ENCODE measurements around the gene ATL1. TPM values are rescaled to one million over a fixed set of nuclear protein-coding genes. Genes with fewer than 3 reads are reported as not detected.

The ATL1 gene
- 4.2 to 6.3 TPM (median 5.1 TPM) in 5 replicates for total RNA-seq (2022; extraction: Qiagen RNA extraction)

DNA sequence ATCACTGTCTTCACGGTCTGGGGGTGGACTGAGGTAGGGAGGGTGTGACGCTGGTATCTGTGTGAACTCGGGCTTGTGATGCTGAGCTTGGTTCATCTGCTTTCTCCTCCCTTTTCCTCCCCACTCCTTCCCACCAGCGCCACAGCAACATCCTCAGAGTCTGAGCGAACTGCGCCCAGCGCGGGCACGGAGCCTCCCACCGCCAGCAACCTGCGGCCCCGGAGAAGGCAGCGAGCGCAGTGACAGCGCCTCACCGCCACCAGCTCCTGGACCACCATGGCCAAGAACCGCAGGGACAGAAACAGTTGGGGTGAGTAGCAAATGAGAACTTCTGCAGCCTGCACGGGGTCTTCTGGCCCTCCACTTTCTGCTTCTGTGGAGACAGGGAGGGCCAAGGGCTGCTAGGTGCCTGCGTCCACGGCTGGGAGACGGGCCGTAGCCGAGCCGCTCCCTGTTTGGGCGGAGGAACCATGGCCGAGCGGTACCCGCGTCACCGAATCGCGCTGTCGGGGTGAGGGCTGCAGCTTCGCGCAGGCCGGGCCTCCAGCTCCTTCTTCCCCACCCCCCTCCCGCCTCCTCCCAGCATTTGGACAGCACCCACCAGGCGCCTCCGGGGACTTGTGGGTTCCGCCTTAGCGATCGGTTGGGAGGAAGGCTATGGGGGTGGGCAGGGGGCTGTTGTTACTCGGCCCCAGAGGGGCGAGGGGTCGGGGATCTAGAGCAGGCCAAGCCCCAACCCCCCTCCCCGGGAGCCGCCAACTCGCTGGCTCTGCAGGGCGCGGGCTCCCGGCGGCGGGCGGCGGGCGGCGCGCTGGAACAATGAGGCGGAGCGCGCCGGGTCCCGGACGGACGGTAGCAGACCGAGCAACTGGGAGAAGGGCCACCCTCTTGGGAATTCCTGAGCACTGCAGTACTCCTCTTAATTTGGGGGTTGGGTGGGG lies at the start of gene ATL1:
Gene ATL1, plus strand, starts transcription at position 156 of the 941 bp plus-strand sequence. Its CDS starts 121 bp downstream, at position 277.

DNA sequence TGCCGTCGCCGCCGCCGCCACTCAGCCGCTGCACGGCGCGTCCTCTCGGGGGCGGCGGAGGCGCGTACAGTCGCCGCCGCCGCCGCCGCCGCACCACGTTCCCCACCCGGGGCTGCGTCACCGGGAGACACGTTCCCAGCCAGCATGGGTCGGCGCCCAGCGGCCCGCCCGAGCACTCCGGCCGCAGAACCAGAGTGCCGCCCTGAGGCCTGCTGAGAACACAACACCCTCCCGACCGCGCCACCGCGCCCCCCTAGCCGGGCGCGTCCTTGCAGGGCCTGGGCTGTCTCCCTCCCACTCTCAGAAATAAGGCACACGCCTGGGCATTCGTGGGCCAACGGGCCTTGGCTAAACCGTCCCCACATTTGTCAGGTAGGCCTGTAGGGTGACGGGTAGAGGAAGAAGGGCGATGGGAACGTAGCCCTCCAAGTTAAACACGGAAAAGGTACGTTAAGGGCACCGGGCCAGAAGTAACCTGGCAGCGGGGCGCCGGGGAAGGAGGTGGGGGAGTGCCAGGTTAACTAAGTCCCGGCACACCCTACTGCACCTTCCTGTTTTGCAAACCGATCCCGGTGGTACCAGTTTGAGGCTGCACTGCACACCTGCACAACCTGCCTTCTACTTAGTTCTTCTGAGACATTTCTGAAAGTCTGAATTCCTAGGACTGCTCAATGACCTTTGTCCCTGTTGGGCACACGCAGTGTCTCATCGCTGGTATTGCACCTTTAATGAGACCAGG lies 27.3 kb upstream of the ATL1 start, which contains the start of gene MAP4K5:
Gene MAP4K5, minus strand, starts transcription at position 68 of the 739 bp plus-strand sequence. CDS start 520 bp downstream, outside the sequence.

DNA sequence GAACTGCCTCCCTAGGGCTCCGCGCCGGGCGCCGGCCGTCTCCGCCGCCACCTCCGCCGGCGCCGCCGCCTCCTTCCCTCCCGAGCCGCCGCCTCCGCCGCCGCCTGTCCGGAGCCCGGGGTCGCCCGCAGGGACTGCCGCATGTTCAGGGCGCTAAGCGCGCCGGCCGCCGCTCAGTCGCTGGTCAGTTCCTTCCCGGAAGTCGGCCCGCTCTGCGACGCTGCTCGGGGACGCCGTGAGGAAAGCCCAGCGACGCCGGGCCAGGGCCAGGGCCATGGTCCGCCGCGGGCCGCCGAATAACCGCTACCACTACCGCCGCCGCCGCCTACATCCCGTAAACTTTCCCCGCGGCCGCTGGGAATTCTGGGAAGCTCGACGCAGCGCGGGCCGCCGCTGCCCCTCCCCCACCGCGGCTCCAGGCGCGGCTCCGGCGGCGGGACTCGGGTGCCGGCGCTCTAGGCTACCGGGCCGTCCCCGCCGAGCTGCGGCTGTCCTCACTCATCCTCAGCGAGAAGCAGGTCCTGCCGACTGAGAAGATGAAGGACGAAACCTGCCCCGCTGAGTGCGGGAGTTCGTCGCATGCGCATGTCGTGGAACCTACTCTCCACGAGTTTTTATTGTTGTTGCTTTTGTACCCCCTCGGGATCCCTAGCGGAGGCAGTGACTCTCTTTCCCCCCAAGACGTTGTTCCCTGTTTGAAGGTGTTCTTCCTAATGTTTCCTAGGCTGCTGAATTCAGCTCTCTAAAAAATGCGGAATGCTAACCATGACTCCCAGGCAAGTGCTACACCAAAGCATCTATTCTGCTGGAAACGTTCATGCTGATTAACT lies 108.3 kb downstream of the ATL1 start, which contains the start of gene SAV1:
Gene SAV1, minus strand, starts transcription at position 311 of the 830 bp plus-strand sequence. CDS start 339 bp downstream, outside the sequence.

Other genes with a start within 250 kb of the ATL1 start
- 8.5 to 11.9 TPM (median 10.4 TPM) in 5 replicates for gene L2HGDH, start 247.9 kb upstream of the ATL1 start, total RNA-seq (2022; extraction: Qiagen RNA extraction)
- 8.7 to 11.8 TPM (median 11.0 TPM) in 5 replicates for gene DMAC2L, start 247.8 kb upstream of the ATL1 start, total RNA-seq (2022; extraction: Qiagen RNA extraction)
- gene CDKL1, start 163.3 kb upstream of the ATL1 start, total RNA-seq (2022; extraction: Qiagen RNA extraction), result 5.3 to 11.1 TPM (median 6.7 TPM) in 5 replicates
- gene MAP4K5, start 27.6 kb upstream of the ATL1 start, total RNA-seq (2022; extraction: Qiagen RNA extraction), result 32.1 to 40.6 TPM (median 39.4 TPM) in 5 replicates
- 19.2 to 29.9 TPM (median 25.0 TPM) in 5 replicates for gene SAV1, start 108.2 kb downstream of the ATL1 start, total RNA-seq (2022; extraction: Qiagen RNA extraction)